ENCODE data around the gene PI4K2A.
A peak's percentile ranks its signal among the peaks of the same experiment; 100 is the strongest.

Gene PI4K2A

GRCh38 chr10:97723001-97723400 lies 82.5 kb downstream of the PI4K2A start:
- Histone ChIP-seq H2AK5ac (ENCODE audit: low read length) (no peak overlapping the region), H3K4ac (ENCODE audit: low read depth, low read length) (no peak overlapping the region), H3K79me1 (ENCODE audit: low read length) (no peaks in the 10 kb centered on the region), H3K36me3 (ENCODE audit: control insufficient read depth in 1 of 2, insufficient read depth in 2 of 2, low read length in 2 of 2) (peaks cover 2 to 7% of the 10 kb centered on the region in 2 experiments), H3K14ac (ENCODE audit: low read length) (no peak overlapping the region), H3K9me3 (ENCODE audit: insufficient read depth, low read depth, low read length) (no peaks in the 10 kb centered on the region), H4K12ac (ENCODE audit: low read depth, low read length) (no peak overlapping the region), H3K4me3 (ENCODE audit: low read depth, low read length) (no peak overlapping the region), H3K9ac (ENCODE audit: low read length) (no peak overlapping the region), H2BK5ac (ENCODE audit: low read depth, low read length, poor library complexity) (no peak overlapping the region), H3K4me2 (ENCODE audit: low read length) (no peak overlapping the region), H2BK120ac (ENCODE audit: insufficient read depth, low read length, poor library complexity) (no peak overlapping the region), H4K91ac (ENCODE audit: low read depth, low read length) (no peak overlapping the region), H2BK12ac (ENCODE audit: low read length) (no peak overlapping the region), H3K4me1 (ENCODE audit: control insufficient read depth in 1 of 2, insufficient read depth in 2 of 2, low read length in 2 of 2) (peaks cover 4 to 13% of the 10 kb centered on the region in 2 experiments), H3K23ac (ENCODE audit: low read length) (no peak overlapping the region), H2AFZ (ENCODE audit: insufficient read depth, low read length, poor library complexity) (no peak overlapping the region), H3K27ac (ENCODE audit: low read depth, low read length) (no peak overlapping the region), H4K8ac (ENCODE audit: low read depth, low read length) (no peak overlapping the region), H3K27me3 (ENCODE audit: insufficient read depth, low read length) (no peaks in the 10 kb centered on the region), H3K18ac (ENCODE audit: low read length) (no peak overlapping the region), H3K79me2 (ENCODE audit: control insufficient read depth, insufficient read depth, low read length, poor library complexity) (no peaks in the 10 kb centered on the region)
- DNase-seq = peak; percentile 89 to 91
- WGBS (ENCODE audit: extremely low coverage, insufficient coverage, insufficient read length) = no CpG with 5 or more reads among the region's 3 CpGs

GRCh38 chr10:97724341-97724941 lies 84.0 kb downstream of the PI4K2A start:
- DNase-seq = no peak
- H3K4me3 ChIP-seq (ENCODE audit: low read depth, low read length) = no peak overlapping the region
- no peak overlapping the region for H3K18ac ChIP-seq (ENCODE audit: low read length)
- H3K9me3 ChIP-seq (ENCODE audit: insufficient read depth, low read depth, low read length) = no peaks in the 10 kb centered on the region
- no peak overlapping the region for H2AFZ ChIP-seq (ENCODE audit: insufficient read depth, low read length, poor library complexity)
- H3K9ac ChIP-seq (ENCODE audit: low read length) = no peak overlapping the region
- H3K4me1 ChIP-seq (ENCODE audit: control insufficient read depth in 1 of 2, insufficient read depth in 2 of 2, low read length in 2 of 2) = peaks cover 3% of the 10 kb centered on the region in 2 experiments
- H3K79me1 ChIP-seq (ENCODE audit: low read length) = no peaks in the 10 kb centered on the region
- no peaks in the 10 kb centered on the region for H3K79me2 ChIP-seq (ENCODE audit: control insufficient read depth, insufficient read depth, low read length, poor library complexity)
- no CpG with 5 or more reads among the region's 5 CpGs for WGBS (ENCODE audit: extremely low coverage, insufficient coverage, insufficient read length)
- H3K4ac ChIP-seq (ENCODE audit: low read depth, low read length) = no peak overlapping the region
- no peak overlapping the region for H2BK12ac ChIP-seq (ENCODE audit: low read length)
- H4K91ac ChIP-seq (ENCODE audit: low read depth, low read length) = no peak overlapping the region
- H2BK120ac ChIP-seq (ENCODE audit: insufficient read depth, low read length, poor library complexity) = no peak overlapping the region
- H3K4me2 ChIP-seq (ENCODE audit: low read length) = no peak overlapping the region
- H3K36me3 ChIP-seq (ENCODE audit: control insufficient read depth in 1 of 2, insufficient read depth in 2 of 2, low read length in 2 of 2) = no peaks in the 10 kb centered on the region
- H3K27ac ChIP-seq (ENCODE audit: low read depth, low read length) = no peak overlapping the region
- H3K23ac ChIP-seq (ENCODE audit: low read length) = no peak overlapping the region
- H4K8ac ChIP-seq (ENCODE audit: low read depth, low read length) = no peak overlapping the region
- H3K14ac ChIP-seq (ENCODE audit: low read length) = no peak overlapping the region
- H2BK5ac ChIP-seq (ENCODE audit: low read depth, low read length, poor library complexity) = no peak overlapping the region
- H4K12ac ChIP-seq (ENCODE audit: low read depth, low read length) = no peak overlapping the region
- H2AK5ac ChIP-seq (ENCODE audit: low read length) = no peak overlapping the region
- H3K27me3 ChIP-seq (ENCODE audit: insufficient read depth, low read length) = no peaks in the 10 kb centered on the region
